T-helper 9 cell (primary cell): ENCODE measurements around the gene HBZ.
"Not testable (repeated sequence)": the region's sequence is repeated elsewhere in the genome, so short reads cannot be mapped to it uniquely, and the experiment has no call there.

Experiments
- DNase-seq: peaks from one replicate; pipeline ENCODE4 v3.0.0-alpha.2; 2020

HBZ gene

DNA sequence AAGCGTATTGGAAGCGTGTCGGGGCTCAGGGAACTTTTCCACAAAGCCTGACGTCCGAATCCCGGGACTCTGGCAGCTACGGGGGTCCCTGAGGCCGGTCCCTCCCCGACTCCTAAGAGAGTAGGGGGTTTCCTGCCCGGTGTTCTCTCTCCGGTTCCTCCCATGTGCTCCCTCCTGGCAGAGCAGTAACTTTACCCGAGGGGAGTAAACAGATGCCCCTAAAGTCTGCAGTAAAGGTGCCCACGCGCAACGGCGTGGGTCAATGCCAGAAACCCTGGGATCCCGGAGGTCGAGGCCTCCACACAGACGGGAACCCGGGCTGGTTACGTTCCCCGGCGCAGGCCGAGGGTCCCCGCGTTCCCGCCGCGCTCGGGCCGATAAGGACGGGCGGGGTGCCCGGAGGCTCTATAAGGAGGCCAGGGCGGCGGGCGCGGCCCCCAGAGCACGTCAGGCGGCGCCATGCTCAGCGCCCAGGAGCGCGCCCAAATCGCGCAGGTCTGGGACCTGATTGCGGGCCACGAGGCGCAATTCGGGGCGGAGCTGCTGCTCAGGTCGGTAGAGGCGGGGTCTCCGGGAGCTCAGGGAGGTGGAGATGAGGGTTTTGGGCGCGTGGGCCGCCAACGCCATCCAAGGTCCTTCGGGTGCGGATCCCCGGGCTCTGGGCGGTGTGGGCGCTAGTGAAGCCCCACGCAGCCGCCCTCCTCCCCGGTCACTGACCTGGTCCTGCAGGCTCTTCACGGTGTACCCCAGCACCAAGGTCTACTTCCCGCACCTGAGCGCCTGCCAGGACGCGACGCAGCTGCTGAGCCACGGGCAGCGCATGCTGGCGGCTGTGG is 13.3 kb downstream of the HBZ start, which contains the start of gene HBM:
Gene HBM, plus strand, starts transcription at position 440 of the 836 bp plus-strand sequence. Its CDS starts 20 bp downstream, at position 460.
- DNase-seq, result no peak

GRCh38 chr16:166375-167121 is 14.1 kb downstream of the HBZ start:
- DNase-seq, result no peak

GRCh38 chr16:167122-167690 is 14.8 kb downstream of the HBZ start:
- DNase-seq, result no peak

GRCh38 chr16:168424-168823 is 16.0 kb downstream of the HBZ start:
- no peak for DNase-seq

DNA sequence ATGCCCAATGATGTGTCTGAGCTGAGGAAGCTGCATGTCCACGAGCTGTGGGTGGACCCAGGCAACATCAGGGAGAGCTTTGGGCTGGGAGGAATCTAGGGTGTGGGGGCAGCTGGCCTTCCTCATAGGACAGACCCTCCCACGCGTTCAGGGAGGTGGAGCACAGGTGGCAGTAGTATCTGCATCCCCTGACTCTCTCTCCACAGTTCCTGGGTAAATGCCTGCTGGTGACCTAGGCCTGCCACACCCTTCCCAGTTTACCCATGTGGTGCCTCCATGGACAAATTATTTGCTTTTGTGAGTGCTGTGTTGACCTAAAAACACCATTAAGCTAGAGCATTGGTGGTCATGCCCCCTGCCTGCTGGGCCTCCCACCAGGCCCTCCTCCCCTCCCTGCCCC is 16.6 kb downstream of the HBZ start:
- no peak for DNase-seq

- DNase-seq, result not testable (repeated sequence)
Measured at GRCh38 chr16:170088-170507, 17.7 kb downstream of the HBZ start.

GRCh38 chr16:170788-171187 is 18.3 kb downstream of the HBZ start:
- no peak for DNase-seq

DNA sequence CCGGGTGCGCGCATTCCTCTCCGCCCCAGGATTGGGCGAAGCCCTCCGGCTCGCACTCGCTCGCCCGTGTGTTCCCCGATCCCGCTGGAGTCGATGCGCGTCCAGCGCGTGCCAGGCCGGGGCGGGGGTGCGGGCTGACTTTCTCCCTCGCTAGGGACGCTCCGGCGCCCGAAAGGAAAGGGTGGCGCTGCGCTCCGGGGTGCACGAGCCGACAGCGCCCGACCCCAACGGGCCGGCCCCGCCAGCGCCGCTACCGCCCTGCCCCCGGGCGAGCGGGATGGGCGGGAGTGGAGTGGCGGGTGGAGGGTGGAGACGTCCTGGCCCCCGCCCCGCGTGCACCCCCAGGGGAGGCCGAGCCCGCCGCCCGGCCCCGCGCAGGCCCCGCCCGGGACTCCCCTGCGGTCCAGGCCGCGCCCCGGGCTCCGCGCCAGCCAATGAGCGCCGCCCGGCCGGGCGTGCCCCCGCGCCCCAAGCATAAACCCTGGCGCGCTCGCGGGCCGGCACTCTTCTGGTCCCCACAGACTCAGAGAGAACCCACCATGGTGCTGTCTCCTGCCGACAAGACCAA is 20.0 kb downstream of the HBZ start, which contains the start of gene HBA2:
Gene HBA2, plus strand, starts transcription at position 503 of the 568 bp plus-strand sequence. Its CDS starts 37 bp downstream, at position 540.
- DNase-seq, result not testable (repeated sequence)

GRCh38 chr16:173211-173854 is 20.9 kb downstream of the HBZ start:
- DNase-seq, result not testable (repeated sequence)

DNA sequence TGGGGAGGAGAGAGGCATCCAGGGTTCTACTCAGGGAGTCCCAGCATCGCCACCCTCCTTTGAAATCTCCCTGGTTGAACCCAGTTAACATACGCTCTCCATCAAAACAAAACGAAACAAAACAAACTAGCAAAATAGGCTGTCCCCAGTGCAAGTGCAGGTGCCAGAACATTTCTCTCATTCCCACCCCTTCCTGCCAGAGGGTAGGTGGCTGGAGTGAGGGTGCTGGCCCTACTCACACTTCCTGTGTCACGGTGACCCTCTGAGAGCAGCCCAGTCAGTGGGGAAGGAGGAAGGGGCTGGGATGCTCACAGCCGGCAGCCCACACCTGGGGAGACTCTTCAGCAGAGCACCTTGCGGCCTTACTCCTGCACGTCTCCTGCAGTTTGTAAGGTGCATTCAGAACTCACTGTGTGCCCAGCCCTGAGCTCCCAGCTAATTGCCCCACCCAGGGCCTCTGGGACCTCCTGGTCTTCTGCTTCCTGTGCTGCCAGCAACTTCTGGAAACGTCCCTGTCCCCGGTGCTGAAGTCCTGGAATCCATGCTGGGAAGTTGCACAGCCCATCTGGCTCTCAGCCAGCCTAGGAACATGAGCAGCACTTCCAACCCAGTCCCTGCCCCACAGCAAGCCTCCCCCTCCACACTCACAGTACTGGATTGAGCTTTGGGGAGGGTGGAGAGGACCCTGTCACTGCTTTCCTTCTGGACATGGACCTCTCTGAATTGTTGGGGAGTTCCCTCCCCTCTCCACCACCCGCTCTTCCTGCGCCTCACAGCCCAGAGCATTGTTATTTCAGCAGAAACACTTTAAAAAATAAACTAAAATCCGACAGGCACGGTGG is 21.7 kb downstream of the HBZ start:
- DNase-seq, result not testable (repeated sequence)

DNA sequence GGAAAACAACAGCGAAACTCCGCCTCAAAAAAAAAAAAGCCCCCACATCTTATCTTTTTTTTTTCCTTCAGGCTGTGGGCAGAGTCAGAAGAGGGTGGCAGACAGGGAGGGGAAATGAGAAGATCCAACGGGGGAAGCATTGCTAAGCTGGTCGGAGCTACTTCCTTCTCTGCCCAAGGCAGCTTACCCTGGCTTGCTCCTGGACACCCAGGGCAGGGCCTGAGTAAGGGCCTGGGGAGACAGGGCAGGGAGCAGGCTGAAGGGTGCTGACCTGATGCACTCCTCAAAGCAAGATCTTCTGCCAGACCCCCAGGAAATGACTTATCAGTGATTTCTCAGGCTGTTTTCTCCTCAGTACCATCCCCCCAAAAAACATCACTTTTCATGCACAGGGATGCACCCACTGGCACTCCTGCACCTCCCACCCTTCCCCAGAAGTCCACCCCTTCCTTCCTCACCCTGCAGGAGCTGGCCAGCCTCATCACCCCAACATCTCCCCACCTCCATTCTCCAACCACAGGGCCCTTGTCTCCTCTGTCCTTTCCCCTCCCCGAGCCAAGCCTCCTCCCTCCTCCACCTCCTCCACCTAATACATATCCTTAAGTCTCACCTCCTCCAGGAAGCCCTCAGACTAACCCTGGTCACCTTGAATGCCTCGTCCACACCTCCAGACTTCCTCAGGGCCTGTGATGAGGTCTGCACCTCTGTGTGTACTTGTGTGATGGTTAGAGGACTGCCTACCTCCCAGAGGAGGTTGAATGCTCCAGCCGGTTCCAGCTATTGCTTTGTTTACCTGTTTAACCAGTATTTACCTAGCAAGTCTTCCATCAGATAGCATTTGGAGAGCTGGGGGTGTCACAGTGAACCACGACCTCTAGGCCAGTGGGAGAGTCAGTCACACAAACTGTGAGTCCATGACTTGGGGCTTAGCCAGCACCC is 22.8 kb downstream of the HBZ start:
- DNase-seq, result no peak

DNA sequence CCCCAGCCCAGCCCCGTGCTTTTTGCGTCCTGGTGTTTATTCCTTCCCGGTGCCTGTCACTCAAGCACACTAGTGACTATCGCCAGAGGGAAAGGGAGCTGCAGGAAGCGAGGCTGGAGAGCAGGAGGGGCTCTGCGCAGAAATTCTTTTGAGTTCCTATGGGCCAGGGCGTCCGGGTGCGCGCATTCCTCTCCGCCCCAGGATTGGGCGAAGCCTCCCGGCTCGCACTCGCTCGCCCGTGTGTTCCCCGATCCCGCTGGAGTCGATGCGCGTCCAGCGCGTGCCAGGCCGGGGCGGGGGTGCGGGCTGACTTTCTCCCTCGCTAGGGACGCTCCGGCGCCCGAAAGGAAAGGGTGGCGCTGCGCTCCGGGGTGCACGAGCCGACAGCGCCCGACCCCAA is 23.6 kb downstream of the HBZ start:
- DNase-seq, result not testable (repeated sequence)

GRCh38 chr16:176477-177382 is 24.3 kb downstream of the HBZ start, which contains the start of gene HBA1:
TSS of gene HBA1 (plus strand) at chr16:176680. CDS start at chr16:176717, 37 bp downstream.
- not testable (repeated sequence) for DNase-seq

GRCh38 chr16:177394-177822 is 25.0 kb downstream of the HBZ start:
- no peak for DNase-seq

- DNase-seq, result no peak
Measured at GRCh38 chr16:177981-178667, 25.7 kb downstream of the HBZ start.

GRCh38 chr16:178668-179015 is 26.2 kb downstream of the HBZ start:
- DNase-seq, result no peak

DNA sequence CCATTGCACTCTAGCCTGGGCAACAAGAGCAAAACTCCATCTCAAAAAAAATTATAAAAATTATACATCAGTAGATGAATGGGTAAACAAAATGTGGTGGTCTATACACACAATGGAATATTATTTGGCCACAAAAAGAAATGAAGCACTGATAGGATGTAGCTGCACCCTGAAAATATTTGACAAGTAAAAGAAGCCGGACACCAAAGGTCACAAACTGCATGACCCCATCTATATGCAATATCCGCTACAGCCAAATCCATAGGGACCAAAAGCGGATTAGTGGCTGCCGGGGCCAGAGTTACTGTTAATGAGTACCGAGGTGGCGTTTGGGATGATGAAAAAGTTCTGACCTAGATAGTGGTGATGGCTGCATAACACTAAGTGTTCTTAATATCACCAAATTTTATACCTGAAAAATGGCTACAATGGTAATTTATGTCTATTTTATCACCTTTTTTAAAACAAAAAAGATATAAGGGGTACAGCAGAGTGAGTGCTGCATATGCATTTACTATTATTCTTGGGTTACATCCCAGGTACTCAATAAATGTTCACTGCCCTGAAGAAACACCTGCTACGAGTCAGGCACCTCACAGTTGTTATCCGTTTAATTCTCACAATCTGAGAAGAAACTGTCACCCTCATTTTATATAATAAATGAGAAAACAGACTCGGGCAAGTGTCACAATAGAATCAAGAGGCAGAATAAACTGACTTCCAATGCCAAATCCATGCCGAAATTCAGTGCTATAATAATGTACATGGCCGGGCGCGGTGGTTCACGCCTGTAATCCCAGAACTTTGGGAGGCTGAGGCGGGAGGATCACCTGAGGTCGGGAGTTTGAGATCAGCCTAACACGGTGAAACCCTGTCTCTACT is 27.0 kb downstream of the HBZ start:
- no peak for DNase-seq
